ENCODE measurements around the gene RASGRF2.

GRCh38 chr5:81207009-81207408 is 246.8 kb downstream of the RASGRF2 start:
- TF ChIP-seq CTCF (conservative IDR thresholded peaks at IDR 0.05; ENCODE audit: low read length) (peak; percentile 55), EZH2phosphoT487 (IDR thresholded peaks at IDR 0.05; ENCODE audit: borderline replicate concordance, low read depth, low read length) (no peak)
